H9 (cell line): ENCODE results near the gene TRAF3IP1. TPM values are rescaled to one million over a fixed set of nuclear protein-coding genes. Genes with fewer than 3 reads are reported as not detected.

Source experiments
- DNase-seq: peaks from one replicate; pipeline ENCODE4 v3.0.0-alpha.2; 2017
- H2AFZ ChIP-seq: one replicate; pipeline ENCODE4 v1.6.1; 2013; ENCODE audit warnings: mild to moderate bottlenecking, low read length, control low read depth, moderate library complexity
- H2AK5ac ChIP-seq: 2 replicates; pipeline ENCODE4 v1.6.1; 2013; ENCODE audit warnings: low read length, control low read depth, mixed read lengths; ENCODE audit not compliant: insufficient read length
- H2BK120ac ChIP-seq: one replicate; pipeline ENCODE4 v1.6.1; 2013; ENCODE audit warnings: low read depth, mild to moderate bottlenecking, low read length, control low read depth, inconsistent platforms; ENCODE audit not compliant: poor library complexity, severe bottlenecking
- H2BK12ac ChIP-seq: 2 replicates; pipeline ENCODE4 v1.6.1; 2013; ENCODE audit warnings: low read length, control low read depth, mixed read lengths, low read depth; ENCODE audit not compliant: insufficient read length
- H2BK15ac ChIP-seq: 2 replicates; pipeline ENCODE4 v1.6.1; 2013; ENCODE audit warnings: low read depth, low read length, control low read depth
- H2BK20ac ChIP-seq: one replicate; pipeline ENCODE4 v1.6.1; 2013; ENCODE audit warnings: low read depth, mild to moderate bottlenecking, low read length, control low read depth, inconsistent platforms; ENCODE audit not compliant: poor library complexity, severe bottlenecking
- H2BK5ac ChIP-seq: 2 replicates; pipeline ENCODE4 v1.6.1; 2013; ENCODE audit warnings: low read length, control low read depth, mixed read lengths; ENCODE audit not compliant: insufficient read length
- H3K14ac ChIP-seq: 2 replicates; pipeline ENCODE4 v1.6.1; 2013; ENCODE audit warnings: low read length, control low read depth; ENCODE audit not compliant: insufficient read depth
- H3K18ac ChIP-seq: 2 replicates; pipeline ENCODE4 v1.6.1; 2013; ENCODE audit warnings: low read depth, mild to moderate bottlenecking, mixed read lengths, low read length, control low read depth; ENCODE audit not compliant: insufficient read length
- H3K23ac ChIP-seq: 2 replicates; pipeline ENCODE4 v1.6.1; 2013; ENCODE audit warnings: low read length, control low read depth, mixed read lengths, low read depth; ENCODE audit not compliant: insufficient read length
- H3K23me2 ChIP-seq: 2 replicates; pipeline ENCODE4 v1.6.1; 2013; ENCODE audit warnings: low read depth, mild to moderate bottlenecking, mixed read lengths, low read length, control low read depth; ENCODE audit not compliant: insufficient read length, poor library complexity, severe bottlenecking
- H3K27ac ChIP-seq: 2 replicates; pipeline ENCODE4 v1.5.1; 2013; ENCODE audit warnings: low read length, control low read depth, mixed read lengths, low read depth; ENCODE audit not compliant: insufficient read length
- H3K27me3 ChIP-seq: 2 replicates; pipeline ENCODE4 v1.6.1; 2013; ENCODE audit warnings: low read length, control low read depth, inconsistent platforms; ENCODE audit not compliant: insufficient read depth
- H3K4ac ChIP-seq: 2 replicates; pipeline ENCODE4 v1.6.1; 2013; ENCODE audit warnings: low read depth, mild to moderate bottlenecking, control low read depth, inconsistent platforms, low read length, moderate library complexity
- H3K4me1 ChIP-seq: 2 replicates; pipeline ENCODE4 v1.6.1; 2013; ENCODE audit warnings: low read length, control low read depth, inconsistent platforms; ENCODE audit not compliant: insufficient read depth
- H3K4me2 ChIP-seq: 2 replicates; pipeline ENCODE4 v1.6.1; 2013; ENCODE audit warnings: low read length, control low read depth, mixed read lengths; ENCODE audit not compliant: insufficient read length, insufficient read depth
- H3K56ac ChIP-seq: 2 replicates; pipeline ENCODE4 v1.6.1; 2013; ENCODE audit warnings: low read depth, mild to moderate bottlenecking, mixed read lengths, low read length, control low read depth; ENCODE audit not compliant: insufficient read length
- H3K79me1 ChIP-seq: 2 replicates; pipeline ENCODE4 v1.6.1; 2013; ENCODE audit warnings: low read depth, mild to moderate bottlenecking, moderate library complexity, low read length, control low read depth, inconsistent platforms; ENCODE audit not compliant: insufficient read depth, poor library complexity, severe bottlenecking
- H3K79me2 ChIP-seq: 2 replicates; pipeline ENCODE4 v1.6.1; 2013; ENCODE audit warnings: low read length, control low read depth, inconsistent platforms; ENCODE audit not compliant: insufficient read depth
- H3K9ac ChIP-seq: 2 replicates; pipeline ENCODE4 v1.6.1; 2013; ENCODE audit warnings: low read length, control low read depth, mixed read lengths; ENCODE audit not compliant: insufficient read length; ENCODE audit errors: extremely low read depth
- H3K9me3 ChIP-seq: one replicate; pipeline ENCODE4 v1.6.1; 2013; ENCODE audit warnings: low read depth, low read length, inconsistent platforms; ENCODE audit not compliant: control insufficient read depth
- H3T11ph ChIP-seq: one replicate; pipeline ENCODE4 v1.6.1; 2013; ENCODE audit warnings: mild to moderate bottlenecking, low read length, control low read depth, inconsistent platforms
- H4K20me1 ChIP-seq: one replicate; pipeline ENCODE4 v1.6.1; 2013; ENCODE audit not compliant: control insufficient read depth, insufficient read length, insufficient read depth
- H4K5ac ChIP-seq: 2 replicates; pipeline ENCODE4 v1.6.1; 2013; ENCODE audit warnings: low read depth, mild to moderate bottlenecking, mixed read lengths, low read length, control low read depth; ENCODE audit not compliant: insufficient read length
- H4K8ac ChIP-seq: replicated peaks from 2 replicates; pipeline ENCODE4 v1.6.1; 2013; ENCODE audit warnings: low read length, control low read depth, mixed read lengths, low read depth; ENCODE audit not compliant: insufficient read length
- H4K91ac ChIP-seq: 2 replicates; pipeline ENCODE4 v1.6.1; 2013; ENCODE audit warnings: low read depth, mild to moderate bottlenecking, moderate library complexity, mixed read lengths, low read length, control low read depth; ENCODE audit not compliant: insufficient read length
- H3K27ac Mint-ChIP-seq, 3 experiments: 2 replicates in 2 of 3; 3 replicates in 1 of 3; pipeline ENCODE4 v1.8.0; 2020 to 2021; ENCODE audit warnings: mixed read lengths in 3 of 3, mild to moderate bottlenecking in 1 of 3, moderate library complexity in 1 of 3
- H3K27me3 Mint-ChIP-seq: 2 replicates; pipeline ENCODE4 v1.8.0; 2021; ENCODE audit warnings: low read depth, mild to moderate bottlenecking, moderate library complexity, mixed read lengths
- H3K36me3 Mint-ChIP-seq, 3 experiments: 2 replicates in 2 of 3; 3 replicates in 1 of 3; pipeline ENCODE4 v1.8.0; 2020 to 2021; ENCODE audit warnings: low read depth in 3 of 3, mixed read lengths in 3 of 3; ENCODE audit not compliant: insufficient read depth in 1 of 3
- H3K4me1 Mint-ChIP-seq, 2 experiments: 2 replicates each; pipeline ENCODE4 v1.8.0; 2020; ENCODE audit warnings: mixed read lengths in 2 of 2
- H3K4me3 Mint-ChIP-seq, 2 experiments: 2 replicates in 1 of 2; 3 replicates in 1 of 2; pipeline ENCODE4 v1.8.0; 2020 to 2021; ENCODE audit warnings: mild to moderate bottlenecking in 2 of 2, mixed read lengths in 2 of 2, moderate library complexity in 1 of 2
- H3K9me3 Mint-ChIP-seq, 2 experiments: 2 replicates in 1 of 2; 3 replicates in 1 of 2; pipeline ENCODE4 v1.8.0; 2020; ENCODE audit warnings: mild to moderate bottlenecking in 2 of 2, mixed read lengths in 2 of 2, moderate library complexity in 1 of 2
- WGBS: extraction: QIAGEN DNeasy Blood & Tissue Kit; methylation state at CpG from one replicate; pipeline ENCODE4 v1.1.7; 2013; ENCODE audit warnings: missing lambda C conversion rate, low lambda C conversion rate, mixed read lengths; ENCODE audit not compliant: insufficient read length; ENCODE audit errors: extremely low coverage; 5-methylcytosine and 5-hydroxymethylcytosine counted together
- total RNA-seq: library from RNA; stranded (reverse); gene quantifications from 2 replicates; pipeline ENCODE4 v1.2.1, GENCODE V29; 2021
- TF ChIP-seq, protein P1 (sequence below): fragments of 200-600 bp; sonication (generic); conservative IDR thresholded peaks from 3 replicates; pipeline ENCODE4 v1.8.0; 2021; ENCODE audit warnings: antibody characterized with exemption, mild to moderate bottlenecking

The TRAF3IP1 gene
- total RNA-seq, 1 experiment from 2014 or later, result 16.4 TPM

DNA sequence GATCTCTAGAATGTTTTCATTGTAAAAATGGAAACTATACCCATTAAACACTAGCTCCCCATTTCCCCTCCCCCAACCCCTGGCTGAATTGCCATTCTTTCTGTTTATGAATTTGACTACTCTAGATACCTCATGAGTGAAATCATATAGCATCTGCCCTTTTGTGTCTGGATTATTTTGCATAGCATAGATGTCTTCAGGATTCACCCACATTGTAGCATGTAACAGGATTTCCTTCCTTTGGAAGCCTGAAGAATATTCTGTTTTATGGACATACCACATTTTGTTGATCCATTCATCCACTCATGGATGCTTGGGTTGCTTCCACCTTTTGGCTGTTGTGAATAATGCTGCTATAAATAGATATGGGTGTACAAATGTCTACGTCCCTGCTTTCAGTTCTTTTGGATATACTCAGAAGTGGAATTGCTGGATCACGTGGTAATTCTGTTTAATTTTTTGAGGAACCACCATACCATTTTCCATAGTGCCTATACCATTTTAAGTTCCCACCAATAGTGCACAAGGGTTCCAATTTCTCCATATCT lies 98.8 kb downstream of the TRAF3IP1 start:
- no peak overlapping the region for H3K27ac ChIP-seq
- H4K91ac ChIP-seq, result no peak overlapping the region
- no peak overlapping the region for H2AK5ac ChIP-seq
- no peak overlapping the region for H3K56ac ChIP-seq
- H3K9me3 ChIP-seq, result no peaks in the 10 kb centered on the region
- no peak overlapping the region for H3K4me3 Mint-ChIP-seq
- H3K79me1 ChIP-seq, result no peaks in the 10 kb centered on the region
- H2BK5ac ChIP-seq, result no peak overlapping the region
- H3K27ac Mint-ChIP-seq, result no peak overlapping the region
- no peaks in the 10 kb centered on the region for H3K27me3 ChIP-seq
- H3K23me2 ChIP-seq, result no peaks in the 10 kb centered on the region
- H2AFZ ChIP-seq, result no peak overlapping the region
- no peak for DNase-seq
- no peak overlapping the region for H4K8ac ChIP-seq
- H4K5ac ChIP-seq, result no peak overlapping the region
- TF ChIP-seq, protein P1, sequence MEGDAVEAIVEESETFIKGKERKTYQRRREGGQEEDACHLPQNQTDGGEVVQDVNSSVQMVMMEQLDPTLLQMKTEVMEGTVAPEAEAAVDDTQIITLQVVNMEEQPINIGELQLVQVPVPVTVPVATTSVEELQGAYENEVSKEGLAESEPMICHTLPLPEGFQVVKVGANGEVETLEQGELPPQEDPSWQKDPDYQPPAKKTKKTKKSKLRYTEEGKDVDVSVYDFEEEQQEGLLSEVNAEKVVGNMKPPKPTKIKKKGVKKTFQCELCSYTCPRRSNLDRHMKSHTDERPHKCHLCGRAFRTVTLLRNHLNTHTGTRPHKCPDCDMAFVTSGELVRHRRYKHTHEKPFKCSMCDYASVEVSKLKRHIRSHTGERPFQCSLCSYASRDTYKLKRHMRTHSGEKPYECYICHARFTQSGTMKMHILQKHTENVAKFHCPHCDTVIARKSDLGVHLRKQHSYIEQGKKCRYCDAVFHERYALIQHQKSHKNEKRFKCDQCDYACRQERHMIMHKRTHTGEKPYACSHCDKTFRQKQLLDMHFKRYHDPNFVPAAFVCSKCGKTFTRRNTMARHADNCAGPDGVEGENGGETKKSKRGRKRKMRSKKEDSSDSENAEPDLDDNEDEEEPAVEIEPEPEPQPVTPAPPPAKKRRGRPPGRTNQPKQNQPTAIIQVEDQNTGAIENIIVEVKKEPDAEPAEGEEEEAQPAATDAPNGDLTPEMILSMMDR, result no peak
- no peak overlapping the region for H2BK20ac ChIP-seq
- peaks cover 23 to 28% of the 10 kb centered on the region in 2 experiments for H3K4me1 Mint-ChIP-seq
- no peak overlapping the region for H3K4me2 ChIP-seq
- no peak overlapping the region for H3K9ac ChIP-seq
- no peak overlapping the region for H3K14ac ChIP-seq
- H3K27me3 Mint-ChIP-seq, result no peaks in the 10 kb centered on the region; the same call in 1 of the 2 replicates
- H3K79me2 ChIP-seq, result no peaks in the 10 kb centered on the region
- H4K20me1 ChIP-seq, result no peaks in the 10 kb centered on the region
- H2BK12ac ChIP-seq, result no peak overlapping the region
- WGBS, result no CpG with 5 or more reads among the region's 2 CpGs
- H3K4me1 ChIP-seq, result no peaks in the 10 kb centered on the region; the same call in 1 of the 2 replicates
- H2BK15ac ChIP-seq, result no peak overlapping the region
- H3K23ac ChIP-seq, result no peak overlapping the region
- H3K18ac ChIP-seq, result no peak overlapping the region
- no peak overlapping the region for H2BK120ac ChIP-seq
- no peak overlapping the region for H3T11ph ChIP-seq
- peaks cover 14 to 16% of the 10 kb centered on the region in 2 experiments for H3K9me3 Mint-ChIP-seq
- no peak overlapping the region for H3K4ac ChIP-seq
- peaks cover 8 to 18% (median 10%) of the 10 kb centered on the region in 3 experiments for H3K36me3 Mint-ChIP-seq
